ENCODE results near the gene COPE.
"Not testable (repeated sequence)": the region's sequence is repeated elsewhere in the genome, so short reads cannot be mapped to it uniquely, and the experiment has no call there.

COPE gene

GRCh38 chr19:18940769-18941627 lies 21.8 kb upstream of the COPE start, which contains the start of gene HOMER3:
HOMER3 (minus strand) TSS chr19:18941217; CDS start chr19:18938982, 2,235 bp downstream.
- peak; percentile 42 for DNase-seq

GRCh38 chr19:18939922-18940768 lies 21.0 kb upstream of the COPE start:
- no peak for DNase-seq

GRCh38 chr19:18939163-18939562 lies 20.0 kb upstream of the COPE start:
- no peak for DNase-seq

GRCh38 chr19:18933297-18933696 lies 14.1 kb upstream of the COPE start:
- no peak for DNase-seq

GRCh38 chr19:18932216-18932841 lies 13.1 kb upstream of the COPE start:
- no peak for DNase-seq

- DNase-seq, result no peak
Measured at GRCh38 chr19:18931316-18932162, 12.4 kb upstream of the COPE start.

- no peak for DNase-seq
Measured at GRCh38 chr19:18929311-18929710, 10.1 kb upstream of the COPE start.

- DNase-seq, result no peak
Measured at GRCh38 chr19:18928018-18928805, 9.0 kb upstream of the COPE start.

GRCh38 chr19:18924684-18925213 lies 5.6 kb upstream of the COPE start:
- DNase-seq, result no peak

- no peak for DNase-seq
Measured at GRCh38 chr19:18922228-18922985, 3.2 kb upstream of the COPE start.

- no peak for DNase-seq
Measured at GRCh38 chr19:18921593-18921992, 2.4 kb upstream of the COPE start.

GRCh38 chr19:18920400-18920799 lies 1.2 kb upstream of the COPE start:
- no peak for DNase-seq

GRCh38 chr19:18919900-18920214 lies 670 bp upstream of the COPE start:
- no peak for DNase-seq

- not testable (repeated sequence) for DNase-seq
Measured at GRCh38 chr19:18917593-18917992, 1.6 kb downstream of the COPE start.

GRCh38 chr19:18915639-18916038 lies 3.5 kb downstream of the COPE start:
- DNase-seq, result peak; percentile 40

- no peak for DNase-seq
Measured at GRCh38 chr19:18913466-18913865, 5.7 kb downstream of the COPE start.

GRCh38 chr19:18912933-18913332 lies 6.3 kb downstream of the COPE start:
- no peak for DNase-seq

- no peak for DNase-seq
Measured at GRCh38 chr19:18910801-18911436, 8.3 kb downstream of the COPE start.

GRCh38 chr19:18910010-18910409 lies 9.2 kb downstream of the COPE start:
- no peak for DNase-seq
